Uterus (tissue), 2 donors: ENCODE results near the gene OPCML.

Experiments
- POLR2A ChIP-seq, 2 donors: fragments of 450-650 bp; IDR thresholded peaks; one replicate each; pipeline ENCODE4 v1.6.1; 2016; ENCODE audit warnings: antibody characterized with exemption in 2 of 2, mild to moderate bottlenecking in 1 of 2, moderate library complexity in 1 of 2
- TF ChIP-seq, protein P1 (sequence below), 4 experiments: fragments of 200-600 bp in 2 of 4; fragments of 450-650 bp in 2 of 4; sonication (generic) in 2 of 4; IDR thresholded peaks; one replicate each; pipeline ENCODE4 v1.5.1; 2016 to 2019; ENCODE audit warnings: antibody characterized with exemption in 4 of 4, mild to moderate bottlenecking in 2 of 4, moderate library complexity in 1 of 4

DNA sequence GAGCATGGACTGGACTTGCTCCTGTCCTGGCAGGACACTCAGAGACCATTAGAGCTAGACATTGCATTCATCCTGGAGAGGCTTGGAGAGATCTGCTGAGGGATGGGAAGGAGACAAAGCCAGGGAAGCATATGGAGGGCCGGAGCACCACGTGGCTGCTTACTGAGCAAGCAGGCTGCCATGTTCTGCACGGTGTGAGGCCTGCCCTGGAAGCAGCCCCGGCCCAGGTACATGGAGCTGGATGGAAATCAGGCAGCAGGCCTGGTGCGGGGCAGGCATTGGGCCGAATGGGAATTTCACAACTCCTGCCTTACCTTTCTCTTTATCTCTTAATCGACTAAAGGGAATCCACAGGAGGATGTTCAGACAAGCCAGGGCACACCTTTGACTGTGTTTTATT lies 371.5 kb downstream of the OPCML start:
- TF ChIP-seq, protein P1, sequence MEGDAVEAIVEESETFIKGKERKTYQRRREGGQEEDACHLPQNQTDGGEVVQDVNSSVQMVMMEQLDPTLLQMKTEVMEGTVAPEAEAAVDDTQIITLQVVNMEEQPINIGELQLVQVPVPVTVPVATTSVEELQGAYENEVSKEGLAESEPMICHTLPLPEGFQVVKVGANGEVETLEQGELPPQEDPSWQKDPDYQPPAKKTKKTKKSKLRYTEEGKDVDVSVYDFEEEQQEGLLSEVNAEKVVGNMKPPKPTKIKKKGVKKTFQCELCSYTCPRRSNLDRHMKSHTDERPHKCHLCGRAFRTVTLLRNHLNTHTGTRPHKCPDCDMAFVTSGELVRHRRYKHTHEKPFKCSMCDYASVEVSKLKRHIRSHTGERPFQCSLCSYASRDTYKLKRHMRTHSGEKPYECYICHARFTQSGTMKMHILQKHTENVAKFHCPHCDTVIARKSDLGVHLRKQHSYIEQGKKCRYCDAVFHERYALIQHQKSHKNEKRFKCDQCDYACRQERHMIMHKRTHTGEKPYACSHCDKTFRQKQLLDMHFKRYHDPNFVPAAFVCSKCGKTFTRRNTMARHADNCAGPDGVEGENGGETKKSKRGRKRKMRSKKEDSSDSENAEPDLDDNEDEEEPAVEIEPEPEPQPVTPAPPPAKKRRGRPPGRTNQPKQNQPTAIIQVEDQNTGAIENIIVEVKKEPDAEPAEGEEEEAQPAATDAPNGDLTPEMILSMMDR (IDR thresholded peaks at IDR 0.05) = no peak
- no peak for TF ChIP-seq POLR2A (IDR thresholded peaks at IDR 0.05)
